ENCODE data around the gene C17orf75.

- TF ChIP-seq CTCF (IDR thresholded peaks at IDR 0.05), result no peak
- TF ChIP-seq POLR2A (IDR thresholded peaks at IDR 0.05), result no peak
Observed at GRCh38 chr17:32333187-32333586, 8.8 kb downstream of the C17orf75 start.
